ENCODE measurements around the gene DYSF.

DNA sequence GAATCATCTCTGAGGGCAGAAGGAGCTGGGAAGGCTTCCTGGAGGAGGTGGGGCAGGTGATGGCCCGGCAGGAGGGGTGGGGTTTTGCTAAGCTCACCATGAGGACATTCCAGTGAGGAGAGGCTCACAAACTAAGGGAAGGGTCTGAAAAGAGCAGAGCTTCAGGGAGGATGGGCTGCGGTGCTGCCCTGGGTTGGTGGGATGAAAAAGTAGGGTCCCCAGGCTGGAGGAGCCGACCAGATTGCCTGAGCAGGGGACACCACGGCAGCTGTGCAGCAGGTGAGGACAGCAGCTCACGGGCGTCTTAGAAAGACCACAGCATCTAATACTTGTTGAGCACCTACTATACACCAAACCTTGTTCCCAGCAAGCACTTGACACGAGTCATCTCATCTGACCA is 82.2 kb downstream of the DYSF start:
- no peak for TF ChIP-seq POLR2A (IDR thresholded peaks at IDR 0.05)
- TF ChIP-seq, protein P1, sequence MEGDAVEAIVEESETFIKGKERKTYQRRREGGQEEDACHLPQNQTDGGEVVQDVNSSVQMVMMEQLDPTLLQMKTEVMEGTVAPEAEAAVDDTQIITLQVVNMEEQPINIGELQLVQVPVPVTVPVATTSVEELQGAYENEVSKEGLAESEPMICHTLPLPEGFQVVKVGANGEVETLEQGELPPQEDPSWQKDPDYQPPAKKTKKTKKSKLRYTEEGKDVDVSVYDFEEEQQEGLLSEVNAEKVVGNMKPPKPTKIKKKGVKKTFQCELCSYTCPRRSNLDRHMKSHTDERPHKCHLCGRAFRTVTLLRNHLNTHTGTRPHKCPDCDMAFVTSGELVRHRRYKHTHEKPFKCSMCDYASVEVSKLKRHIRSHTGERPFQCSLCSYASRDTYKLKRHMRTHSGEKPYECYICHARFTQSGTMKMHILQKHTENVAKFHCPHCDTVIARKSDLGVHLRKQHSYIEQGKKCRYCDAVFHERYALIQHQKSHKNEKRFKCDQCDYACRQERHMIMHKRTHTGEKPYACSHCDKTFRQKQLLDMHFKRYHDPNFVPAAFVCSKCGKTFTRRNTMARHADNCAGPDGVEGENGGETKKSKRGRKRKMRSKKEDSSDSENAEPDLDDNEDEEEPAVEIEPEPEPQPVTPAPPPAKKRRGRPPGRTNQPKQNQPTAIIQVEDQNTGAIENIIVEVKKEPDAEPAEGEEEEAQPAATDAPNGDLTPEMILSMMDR (IDR thresholded peaks at IDR 0.05), result no peak
